GM23338 (cell line): ENCODE measurements around the gene NCR2. TPM values are rescaled to one million over a fixed set of nuclear protein-coding genes. Genes with fewer than 3 reads are reported as not detected.

Experiments
- ATAC-seq: fragments of 200-7000 bp; cut with Tn5 transposase; 3 replicates; pipeline ENCODE4 v1.9.1; 2020
- DNase-seq: peaks from one replicate; pipeline ENCODE4 v3.0.0-alpha.2; 2015; ENCODE audit warnings: low spot score
- H2AFZ ChIP-seq: fragments of 200-600 bp; sonication (generic); 2 replicates; pipeline ENCODE4 v1.8.0; 2016; ENCODE audit warnings: antibody characterized with exemption, mild to moderate bottlenecking, moderate library complexity
- H3F3A ChIP-seq: fragments of 200-600 bp; sonication (generic); replicated peaks from 2 replicates; pipeline ENCODE4 v1.8.0; 2017; ENCODE audit warnings: antibody characterized with exemption, mixed run types, low read depth
- H3K27ac ChIP-seq: fragments of 200-600 bp; sonication (generic); 2 replicates; pipeline ENCODE4 v1.6.1; 2016; ENCODE audit warnings: low read depth
- H3K27me3 ChIP-seq: fragments of 200-600 bp; sonication (generic); 2 replicates; pipeline ENCODE4 v1.8.0; 2016; ENCODE audit warnings: mild to moderate bottlenecking, mixed run types, moderate library complexity; ENCODE audit not compliant: insufficient read depth
- H3K36me3 ChIP-seq: fragments of 200-600 bp; sonication (generic); 2 replicates; pipeline ENCODE4 v1.8.0; 2016; ENCODE audit warnings: mild to moderate bottlenecking; ENCODE audit not compliant: insufficient read depth
- H3K4me1 ChIP-seq: fragments of 200-600 bp; sonication (generic); 2 replicates; pipeline ENCODE4 v1.8.0; 2016; ENCODE audit warnings: mild to moderate bottlenecking, moderate library complexity; ENCODE audit not compliant: insufficient read depth
- H3K4me2 ChIP-seq: fragments of 200-600 bp; sonication (generic); 2 replicates; pipeline ENCODE4 v1.7.1; 2017; ENCODE audit warnings: mixed run types
- H3K4me3 ChIP-seq: fragments of 200-600 bp; sonication (generic); 2 replicates; pipeline ENCODE4 v1.6.1; 2016; ENCODE audit warnings: mixed run types
- H3K79me2 ChIP-seq: fragments of 200-600 bp; sonication (generic); replicated peaks from 2 replicates; pipeline ENCODE4 v1.8.0; 2017; ENCODE audit warnings: mild to moderate bottlenecking; ENCODE audit not compliant: insufficient read depth
- H3K9me2 ChIP-seq: fragments of 200-600 bp; sonication (generic); 2 replicates; pipeline ENCODE4 v1.8.0; 2017; ENCODE audit not compliant: insufficient read depth
- H4K20me1 ChIP-seq: fragments of 200-600 bp; sonication (generic); replicated peaks from 2 replicates; pipeline ENCODE4 v1.8.0; 2017; ENCODE audit warnings: mild to moderate bottlenecking; ENCODE audit not compliant: insufficient read depth
- H3K27ac Mint-ChIP-seq: 2 replicates; pipeline ENCODE4 v1.8.0; 2020; ENCODE audit warnings: inconsistent platforms, mild to moderate bottlenecking, moderate library complexity, mixed read lengths
- H3K27me3 Mint-ChIP-seq: 3 replicates; pipeline ENCODE4 v1.8.0; 2022; ENCODE audit warnings: low read depth, mild to moderate bottlenecking, moderate library complexity, mixed read lengths, inconsistent platforms; ENCODE audit not compliant: insufficient read depth, poor library complexity
- H3K36me3 Mint-ChIP-seq: 3 replicates; pipeline ENCODE4 v1.8.0; 2021; ENCODE audit warnings: low read depth, mild to moderate bottlenecking, inconsistent platforms, moderate library complexity, mixed read lengths
- H3K4me1 Mint-ChIP-seq: 3 replicates; pipeline ENCODE4 v1.8.0; 2020; ENCODE audit warnings: mild to moderate bottlenecking, inconsistent platforms, mixed read lengths
- H3K4me3 Mint-ChIP-seq: 3 replicates; pipeline ENCODE4 v1.8.0; 2021; ENCODE audit warnings: moderate library complexity, mild to moderate bottlenecking, inconsistent platforms, mixed read lengths
- H3K9me3 Mint-ChIP-seq: 3 replicates; pipeline ENCODE4 v1.8.0; 2020; ENCODE audit warnings: moderate library complexity, mild to moderate bottlenecking, inconsistent platforms, mixed read lengths
- EZH2 ChIP-seq: fragments of 200-600 bp; sonication (generic); IDR thresholded peaks from one replicate; pipeline ENCODE4 v1.8.0; 2017; ENCODE audit warnings: antibody characterized with exemption, mild to moderate bottlenecking, low read depth; ENCODE audit not compliant: unreplicated experiment
- EZH2phosphoT487 ChIP-seq: fragments of 200-600 bp; sonication (generic); IDR thresholded peaks from one replicate; pipeline ENCODE4 v1.8.1; 2018; ENCODE audit warnings: antibody characterized with exemption; ENCODE audit not compliant: unreplicated experiment
- POLR2AphosphoS5 ChIP-seq: IDR thresholded peaks from 2 replicates; pipeline ENCODE4 v1.6.1; 2016; ENCODE audit warnings: antibody characterized with exemption, low read depth
- REST ChIP-seq: IDR thresholded peaks from one replicate; pipeline ENCODE4 v1.6.1; 2018; ENCODE audit warnings: antibody characterized with exemption; ENCODE audit not compliant: unreplicated experiment
- STAT1 ChIP-seq: IDR thresholded peaks from one replicate; pipeline ENCODE4 v1.6.1; 2016; ENCODE audit warnings: antibody characterized with exemption; ENCODE audit not compliant: unreplicated experiment
- polyA plus RNA-seq: library from polyadenylated mRNA; unstranded; fragments of >200 nt; fragmentation: Nextera tagmentation; extraction: Ambion mirVana; gene quantifications from 2 replicates; pipeline ENCODE4 v1.2.1, GENCODE V29; 2016
- total RNA-seq: library from RNA; depleted of rRNA; stranded (reverse); fragments of >200 nt; shearing (Covaris generic); gene quantifications from 2 replicates; pipeline ENCODE4 v1.2.3, GENCODE V29; 2014

NCR2 gene
- total and polyA plus RNA-seq, 2 experiments from 2014 or later: not detected

- Histone ChIP-seq H3K4me2 (peak overlapping the region; percentile 87), H4K20me1 (peaks cover 7% of the 10 kb centered on the region), H3K36me3 (no peaks in the 10 kb centered on the region), H3K4me3 (peak overlapping the region; percentile 59), H3F3A (peaks cover 34% of the 10 kb centered on the region; the same call in 1 of the 2 replicates), H3K79me2 (no peaks in the 10 kb centered on the region), H3K27me3 (peaks cover 92% of the 10 kb centered on the region), H3K4me1 (peaks cover 45% of the 10 kb centered on the region), H3K9me2 (no peaks in the 10 kb centered on the region), H2AFZ (no peak overlapping the region; the same call in 1 of the 2 replicates), H3K27ac (no peak overlapping the region)
- peak; percentile 5 for ATAC-seq
- TF ChIP-seq STAT1: no peak
- no peak for TF ChIP-seq POLR2AphosphoS5
- Mint-ChIP-seq H3K27ac (no peak overlapping the region), H3K27me3 (peaks cover 90% of the 10 kb centered on the region), H3K9me3 (no peaks in the 10 kb centered on the region; the same call in 2 of the 3 replicates), H3K36me3 (no peaks in the 10 kb centered on the region), H3K4me1 (peaks cover 51% of the 10 kb centered on the region), H3K4me3 (peak overlapping the region; percentile 72)
- DNase-seq: peak; percentile 70
Observed at GRCh38 chr6:41371992-41372831, 36.8 kb downstream of the NCR2 start.

GRCh38 chr6:41372832-41373626 lies 37.6 kb downstream of the NCR2 start:
- Histone ChIP-seq H3K4me2 (peak overlapping the region; percentile 87), H3K4me3 (peak overlapping the region; percentile 59)
- peak; percentile 19 for ATAC-seq

More at GRCh38 chr6:41372832-41373626, 37.6 kb downstream of the NCR2 start:
- H3K27ac Mint-ChIP-seq: no peak overlapping the region
- DNase-seq: peak; percentile 70
- H3K9me3 Mint-ChIP-seq: no peaks in the 10 kb centered on the region; the same call in 2 of the 3 replicates
- Histone ChIP-seq H2AFZ (peak overlapping the region; percentile 85), H3K79me2 (no peaks in the 10 kb centered on the region), H4K20me1 (peaks cover 7% of the 10 kb centered on the region), H3F3A (peaks cover 34% of the 10 kb centered on the region; the same call in 1 of the 2 replicates), H3K4me1 (peaks cover 45% of the 10 kb centered on the region), H3K36me3 (no peaks in the 10 kb centered on the region), H3K9me2 (no peaks in the 10 kb centered on the region), H3K27me3 (peaks cover 98% of the 10 kb centered on the region), H3K27ac (no peak overlapping the region)
- H3K4me1 Mint-ChIP-seq: peaks cover 46% of the 10 kb centered on the region
- no peaks in the 10 kb centered on the region for H3K36me3 Mint-ChIP-seq
- H3K27me3 Mint-ChIP-seq: peaks cover 96% of the 10 kb centered on the region
- H3K4me3 Mint-ChIP-seq: peak overlapping the region; percentile 72
- TF ChIP-seq EZH2 (peak; percentile 59), REST (no peak), EZH2phosphoT487 (peak; percentile 75)
